Lung microvascular endothelial cell (primary cell): ENCODE measurements around the gene SMS. TPM values are rescaled to one million over a fixed set of nuclear protein-coding genes. Genes with fewer than 3 reads are reported as not detected.

Experiments
- DNase-seq, 2 donors: peaks; one replicate each; pipeline versions ENCODE4 v3.0.0 to v3.0.0-alpha.2; 2010; ENCODE audit warnings: low read depth in 2 of 2
- total RNA-seq: library from RNA; depleted of rRNA; stranded (reverse); fragments of >200 nt; gene quantifications from 2 replicates; pipeline ENCODE4 v1.2.1, GENCODE V29; 2014

Gene SMS
- total RNA-seq, 1 donor from 2014 or later, result 99.4 TPM

DNA sequence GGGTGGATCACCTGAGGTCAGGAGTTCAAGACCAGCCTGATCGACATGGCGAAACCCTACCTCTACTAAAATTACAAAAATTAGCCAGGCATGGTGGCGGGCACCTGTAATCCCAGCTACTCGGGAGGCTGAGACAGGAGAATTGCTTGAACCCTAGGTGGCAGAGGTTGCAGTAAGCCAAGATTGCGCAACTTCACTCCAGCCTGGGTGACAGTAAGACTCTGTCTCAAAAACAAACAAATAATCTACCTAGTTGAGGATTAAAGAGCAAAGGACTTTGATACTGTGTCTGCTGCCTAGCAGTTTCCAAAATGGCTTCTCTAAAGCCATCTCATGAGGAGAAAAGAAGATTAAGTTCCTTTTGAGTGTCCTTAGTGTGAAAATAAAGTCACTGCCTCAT lies 37.8 kb downstream of the SMS start:
- no peak for DNase-seq

GRCh38 chrX:21982311-21982710 lies 41.8 kb downstream of the SMS start:
- no peak for DNase-seq

DNA sequence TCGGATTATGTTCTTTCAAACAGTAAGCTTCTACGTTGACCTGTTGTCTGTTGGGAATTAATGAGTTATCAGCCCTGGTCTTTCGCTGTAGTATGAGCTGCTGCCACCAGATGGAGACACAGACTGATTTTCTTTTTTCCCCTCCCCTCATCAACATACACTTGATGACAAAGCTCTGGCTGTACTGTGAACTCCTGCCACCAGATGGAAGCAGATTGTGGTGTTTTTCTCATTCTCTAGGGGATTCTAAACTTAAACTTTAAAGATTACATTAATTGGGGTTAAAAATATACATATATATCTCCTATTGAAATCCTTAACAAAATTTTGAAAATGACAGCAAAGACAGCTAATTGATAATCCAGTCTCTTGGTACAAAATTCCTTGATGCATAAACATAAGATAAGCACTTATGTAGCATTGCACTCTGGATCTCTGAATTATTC lies 44.8 kb downstream of the SMS start:
- DNase-seq, result peak; percentile 79 to 89

- DNase-seq, result no peak
These were observed 46.1 kb downstream of the SMS start for GRCh38 chrX:21986596-21986995.

- DNase-seq, result no peak
These were observed 48.9 kb downstream of the SMS start for GRCh38 chrX:21989384-21989783.

GRCh38 chrX:21990832-21991231 lies 50.3 kb downstream of the SMS start:
- no peak for DNase-seq

DNA sequence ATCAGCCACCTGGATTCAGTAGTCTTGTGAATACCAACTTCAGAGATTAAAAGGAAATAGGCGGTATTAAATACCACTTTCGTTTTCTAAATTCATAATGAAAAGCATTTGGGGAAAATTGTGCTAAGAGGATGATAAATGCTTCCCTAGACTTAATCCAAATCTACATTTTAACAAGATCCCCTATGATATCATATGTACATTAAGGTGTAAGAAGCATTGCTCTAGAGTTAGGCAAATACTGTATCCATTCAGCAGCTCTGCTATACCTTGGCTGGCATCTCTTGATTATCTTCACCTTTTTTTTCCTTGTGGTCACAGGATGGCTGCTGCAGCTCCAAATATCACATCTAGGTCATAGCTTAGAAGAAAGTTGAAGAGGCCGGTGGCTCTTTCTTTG lies 51.0 kb downstream of the SMS start:
- no peak for DNase-seq

GRCh38 chrX:21993265-21993664 lies 52.8 kb downstream of the SMS start:
- DNase-seq, result peak in 1 of 2 donors; percentile 18

DNA sequence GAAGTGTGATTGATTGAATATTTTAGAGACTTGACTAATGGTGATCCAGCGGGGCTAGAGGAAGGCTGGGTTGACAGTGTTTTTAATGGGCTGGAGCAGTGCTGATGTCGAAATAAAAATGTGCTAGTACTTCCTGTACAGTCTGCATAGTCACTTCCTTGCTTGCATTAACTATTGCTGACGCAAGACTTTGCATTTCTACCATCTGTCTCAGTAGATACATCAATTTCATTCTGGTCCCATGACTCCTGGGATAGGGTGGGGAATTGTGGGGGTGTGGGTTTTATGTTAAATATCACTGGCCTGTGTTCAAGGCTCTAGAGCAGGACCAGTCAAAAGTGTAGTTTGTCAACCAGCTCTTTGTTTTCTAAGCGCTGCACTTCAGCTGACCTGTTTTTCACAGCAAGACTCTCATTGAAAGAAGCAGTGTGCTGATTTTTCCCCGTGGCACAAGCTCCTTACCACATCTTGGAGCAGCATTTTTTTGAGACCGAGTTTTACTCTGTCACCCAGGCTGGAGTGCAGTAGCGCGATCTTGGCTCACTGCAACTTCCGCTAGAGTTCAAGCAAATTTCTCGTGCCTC lies 56.5 kb downstream of the SMS start:
- peak; percentile 42 to 48 for DNase-seq

- DNase-seq, result no peak
These were observed 57.5 kb downstream of the SMS start for GRCh38 chrX:21998037-21998436.

DNA sequence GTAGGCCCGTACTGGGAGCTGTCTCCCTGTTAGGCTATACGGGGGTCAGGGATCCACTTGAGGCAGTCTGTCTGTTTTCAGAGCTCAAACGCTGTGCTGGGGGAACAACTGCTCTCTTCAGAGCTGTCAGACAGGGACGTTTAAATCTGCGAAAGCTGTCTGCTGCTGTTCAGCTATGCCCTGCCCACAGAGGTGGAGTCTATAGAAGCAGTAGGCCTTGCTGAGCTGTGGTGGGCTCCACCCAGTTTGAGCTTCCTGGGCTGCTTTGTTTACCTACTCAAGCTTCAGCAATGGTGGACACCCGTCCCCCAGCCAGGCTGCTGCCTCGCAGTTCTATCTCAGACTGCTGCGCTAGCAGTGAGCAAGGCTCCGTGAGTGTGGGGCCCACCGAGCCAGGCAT lies 64.4 kb downstream of the SMS start:
- no peak for DNase-seq

- DNase-seq, result no peak
These were observed 71.5 kb downstream of the SMS start for GRCh38 chrX:22012051-22012450.

DNA sequence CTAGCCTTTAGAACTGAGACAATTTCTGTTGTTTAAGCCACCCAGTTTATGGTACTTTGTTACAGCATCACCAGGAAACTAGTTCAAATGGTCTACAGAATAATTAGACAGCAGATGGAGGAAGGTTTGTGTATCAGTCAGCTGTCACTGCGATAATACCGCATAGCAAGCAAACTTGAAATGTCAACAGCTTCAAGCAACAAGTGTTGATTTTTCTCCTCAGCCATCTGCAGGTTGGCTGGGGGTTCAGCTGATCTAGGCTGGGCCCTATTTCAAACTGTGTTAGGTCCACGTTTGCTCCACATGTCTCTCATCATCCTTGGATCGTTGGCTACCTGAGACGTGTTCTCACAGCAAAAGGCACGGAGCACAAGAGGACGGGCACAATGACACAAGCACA lies 72.4 kb downstream of the SMS start:
- no peak for DNase-seq

DNA sequence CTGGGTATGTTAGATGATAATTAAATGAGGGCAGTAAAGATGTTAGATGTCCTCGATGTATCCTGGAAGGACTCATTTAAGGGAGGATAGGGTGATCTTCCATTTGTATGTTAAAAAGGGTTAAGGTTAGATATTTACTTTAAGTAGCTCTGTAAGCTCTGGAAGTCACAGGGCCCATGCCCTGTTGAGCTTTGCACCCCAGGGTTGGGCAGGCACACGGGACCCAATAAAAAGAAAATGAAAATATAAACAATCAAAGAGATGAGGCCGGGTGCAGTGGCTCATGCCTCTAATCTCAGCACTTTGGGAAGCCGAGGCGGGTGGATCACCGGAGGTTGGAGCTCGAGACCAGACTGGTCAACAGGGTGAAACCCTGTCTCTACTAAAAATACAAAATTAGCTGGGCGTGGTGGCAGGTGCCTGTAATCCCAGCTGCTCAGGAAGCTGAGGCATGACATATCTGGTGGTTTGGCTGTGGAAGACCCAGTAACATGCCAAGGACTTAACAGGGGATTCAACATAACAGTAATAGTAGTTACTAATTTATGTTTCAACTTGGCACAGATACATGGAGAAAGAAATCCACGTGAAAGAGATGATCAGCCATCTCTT lies 74.7 kb downstream of the SMS start:
- no peak for DNase-seq

GRCh38 chrX:22021751-22022324 lies 81.3 kb downstream of the SMS start:
- peak in 1 of 2 donors; percentile 41 for DNase-seq

DNA sequence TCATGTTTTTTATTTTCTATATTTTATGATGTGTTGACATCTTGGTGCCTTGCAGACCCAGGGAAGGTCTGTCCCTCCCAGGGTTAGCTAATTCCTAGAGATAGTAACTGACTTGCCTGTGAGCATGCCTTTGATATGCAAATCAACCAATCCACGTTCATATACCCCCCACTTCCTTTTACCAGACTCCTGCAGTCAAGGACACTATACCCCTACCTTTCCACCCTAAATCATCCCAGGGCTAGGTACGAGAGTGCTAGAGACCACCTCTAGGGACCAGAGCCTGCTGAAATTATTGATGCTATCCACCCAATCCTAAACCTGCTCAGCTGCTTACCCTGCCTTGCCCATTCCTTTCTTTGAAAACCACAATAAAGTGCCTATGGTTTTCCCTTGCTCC lies 84.1 kb downstream of the SMS start:
- DNase-seq, result no peak

- no peak for DNase-seq
These were observed 85.2 kb downstream of the SMS start for GRCh38 chrX:22025751-22026150.

GRCh38 chrX:22026731-22027130 lies 86.2 kb downstream of the SMS start:
- no peak for DNase-seq

- no peak for DNase-seq
These were observed 91.6 kb downstream of the SMS start, which contains the start of gene PHEX for GRCh38 chrX:22032084-22032483. Gene PHEX (plus strand): TSS chrX:22032325. CDS start chrX:22033006, 681 bp downstream.

GRCh38 chrX:22032506-22032905 lies 92.0 kb downstream of the SMS start:
- DNase-seq, result no peak

- no peak for DNase-seq
These were observed 93.3 kb downstream of the SMS start for GRCh38 chrX:22033818-22034217.

DNA sequence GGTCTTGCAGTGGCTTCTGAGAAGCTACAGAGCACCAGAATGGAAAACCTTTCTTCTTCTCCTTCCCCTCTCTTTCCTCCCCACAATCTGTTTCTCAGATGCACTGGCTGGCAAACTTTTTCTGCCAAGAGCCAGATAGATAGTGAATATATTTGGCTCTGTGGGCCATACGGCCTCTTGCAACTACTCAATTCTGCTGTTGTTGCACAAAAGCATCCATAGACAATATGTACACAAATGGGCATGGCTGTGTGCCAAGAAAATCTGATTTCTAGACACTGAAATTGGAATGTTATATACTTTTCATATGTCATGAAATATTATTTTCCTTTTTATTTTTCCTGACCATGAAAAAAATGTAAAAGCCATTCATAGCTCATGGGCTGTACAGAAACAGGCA lies 94.7 kb downstream of the SMS start:
- DNase-seq, result no peak

DNA sequence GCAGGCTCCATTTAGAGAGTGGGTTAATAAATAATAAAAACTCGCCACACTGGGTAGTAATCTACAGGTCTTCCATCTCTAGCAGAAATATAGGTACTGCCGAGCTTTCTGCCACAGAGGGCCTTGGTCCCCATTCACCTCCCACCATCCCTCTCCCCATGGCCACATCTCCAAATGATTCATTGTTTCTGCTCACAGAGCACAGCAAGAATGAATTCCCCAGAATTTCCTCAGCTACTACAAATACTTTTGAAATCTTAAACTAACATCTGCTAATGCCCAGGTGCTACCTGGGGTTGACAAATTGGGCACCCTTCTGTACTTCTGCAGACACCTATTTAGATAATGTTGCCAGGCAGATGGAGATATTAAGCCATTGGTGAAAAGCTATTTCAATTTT lies 96.7 kb downstream of the SMS start:
- no peak for DNase-seq
